HEK293 (cell line): ENCODE measurements around the gene PI4KA.
"Not testable (repeated sequence)": the region's sequence is repeated elsewhere in the genome, so short reads cannot be mapped to it uniquely, and the experiment has no call there.

Source experiments
- CTCF ChIA-PET: fragments of 350-600 bp; formaldehyde crosslinking; extraction: SDS; loops from one replicate; lab custom pipeline; 2021; ENCODE audit warnings: antibody characterized with exemption; lab: Yijun Ruan, JAX
- POLR2A ChIA-PET: fragments of 300-600 bp; formaldehyde crosslinking; extraction: SDS; loops from one replicate; lab custom pipeline; 2020; ENCODE audit warnings: antibody characterized with exemption, inconsistent platforms; lab: Yijun Ruan, JAX
- H3K27ac ChIP-seq: fragments of 200-500 bp; sonication (Bioruptor generic); 2 replicates; pipeline ENCODE4 v1.5.1; 2014; ENCODE audit warnings: low read depth, low read length, control low read depth, inconsistent platforms; ENCODE audit errors: extremely low read depth
- H3K36me3 ChIP-seq, 2 experiments: fragments of 200-500 bp in 1 of 2; sonication (Bioruptor generic) in 1 of 2; 1 replicate in 1 of 2; 2 replicates in 1 of 2; pipeline ENCODE4 v1.5.1; 2014 to 2017; ENCODE audit warnings: inconsistent platforms in 2 of 2, low read length in 2 of 2; ENCODE audit not compliant: control insufficient read depth in 2 of 2, insufficient read depth in 1 of 2
- H3K4me1 ChIP-seq: fragments of 200-500 bp; sonication (Bioruptor generic); 2 replicates; pipeline ENCODE4 v1.5.1; 2014; ENCODE audit warnings: mild to moderate bottlenecking, low read length, inconsistent platforms; ENCODE audit not compliant: control insufficient read depth, insufficient read depth
- H3K4me3 ChIP-seq: 2 replicates; pipeline ENCODE4 v1.5.1; 2011; ENCODE audit warnings: low read depth, mild to moderate bottlenecking, control low read depth, low read length, moderate library complexity
- H3K9me3 ChIP-seq: fragments of 200-500 bp; sonication (Bioruptor generic); 2 replicates; pipeline ENCODE4 v1.5.1; 2014; ENCODE audit warnings: low read depth, low read length, inconsistent platforms; ENCODE audit not compliant: control insufficient read depth, insufficient read depth
- BCL11B ChIP-seq: fragments of 450-650 bp; formaldehyde crosslinking; IDR thresholded peaks from 2 replicates; pipeline ENCODE4 v1.5.1; 2016; ENCODE audit warnings: low read depth, missing biosample characterization, missing genetic modification characterization
- OSR2 ChIP-seq: fragments of 450-650 bp; formaldehyde crosslinking; IDR thresholded peaks from 2 replicates; pipeline ENCODE4 v1.5.1; 2016; ENCODE audit warnings: missing biosample characterization, missing genetic modification characterization
- ZBTB17 ChIP-seq: fragments of 450-650 bp; formaldehyde crosslinking; IDR thresholded peaks from 2 replicates; pipeline ENCODE4 v1.5.1; 2016; ENCODE audit warnings: missing biosample characterization, missing genetic modification characterization
- ZNF184 ChIP-seq: fragments of 450-650 bp; IDR thresholded peaks from 2 replicates; pipeline ENCODE4 v1.5.1; 2018; ENCODE audit warnings: missing biosample characterization, mild to moderate bottlenecking, missing genetic modification characterization
- ZNF19 ChIP-seq: fragments of 450-650 bp; formaldehyde crosslinking; IDR thresholded peaks from 2 replicates; pipeline ENCODE4; 2016; ENCODE audit warnings: missing biosample characterization, missing genetic modification characterization, low read depth
- ZNF426 ChIP-seq: fragments of 450-650 bp; formaldehyde crosslinking; IDR thresholded peaks from 2 replicates; pipeline ENCODE4 v1.5.1; 2017; ENCODE audit warnings: missing biosample characterization, missing genetic modification characterization, mild to moderate bottlenecking, inconsistent platforms, moderate library complexity
- ZNF510 ChIP-seq: fragments of 450-650 bp; formaldehyde crosslinking; IDR thresholded peaks from 2 replicates; pipeline ENCODE4 v1.5.1; 2018; ENCODE audit warnings: mild to moderate bottlenecking, missing genetic modification characterization, missing biosample characterization; ENCODE audit not compliant: insufficient replicate concordance
- ZNF514 ChIP-seq: fragments of 450-650 bp; formaldehyde crosslinking; IDR thresholded peaks from 2 replicates; pipeline ENCODE4 v1.5.1; 2016; ENCODE audit warnings: missing biosample characterization, missing genetic modification characterization
- ZNF560 ChIP-seq: fragments of 450-650 bp; formaldehyde crosslinking; IDR thresholded peaks from 2 replicates; pipeline ENCODE4 v1.5.1; 2017; ENCODE audit warnings: missing biosample characterization, missing genetic modification characterization, borderline replicate concordance
- ZNF561 ChIP-seq: fragments of 450-650 bp; IDR thresholded peaks from 2 replicates; pipeline ENCODE4 v1.5.1; 2018; ENCODE audit warnings: missing biosample characterization, missing genetic modification characterization, borderline replicate concordance
- ZNF571 ChIP-seq: fragments of 450-650 bp; formaldehyde crosslinking; IDR thresholded peaks from 2 replicates; pipeline ENCODE4 v1.5.0; 2017; ENCODE audit warnings: missing biosample characterization, missing genetic modification characterization
- ZNF654 ChIP-seq: fragments of 450-650 bp; formaldehyde crosslinking; IDR thresholded peaks from 2 replicates; pipeline ENCODE4 v1.5.1; 2016; ENCODE audit warnings: low read depth, missing biosample characterization, missing genetic modification characterization
- ZNF677 ChIP-seq: fragments of 450-650 bp; IDR thresholded peaks from 2 replicates; pipeline ENCODE4 v1.5.0; 2018; ENCODE audit warnings: missing biosample characterization, mild to moderate bottlenecking, missing genetic modification characterization, moderate library complexity
- ZNF701 ChIP-seq: fragments of 450-650 bp; formaldehyde crosslinking; IDR thresholded peaks from 2 replicates; pipeline ENCODE4 v1.5.1; 2016; ENCODE audit warnings: missing biosample characterization, missing genetic modification characterization
- ZSCAN16 ChIP-seq: fragments of 450-650 bp; formaldehyde crosslinking; IDR thresholded peaks from 2 replicates; pipeline ENCODE4 v1.5.1; 2016; ENCODE audit warnings: missing biosample characterization, missing genetic modification characterization
- TF ChIP-seq, protein P1 (sequence below): fragments of 450-650 bp; formaldehyde crosslinking; IDR thresholded peaks from 2 replicates; pipeline ENCODE4 v1.5.1; 2017; ENCODE audit warnings: missing biosample characterization, missing genetic modification characterization
- TF ChIP-seq, protein P2 (sequence below): fragments of 450-650 bp; formaldehyde crosslinking; IDR thresholded peaks from 2 replicates; pipeline ENCODE4 v1.5.1; 2017; ENCODE audit warnings: missing biosample characterization, missing genetic modification characterization
- TF ChIP-seq, protein P3 (sequence below): fragments of 450-650 bp; formaldehyde crosslinking; IDR thresholded peaks from 2 replicates; pipeline ENCODE4 v1.5.1; 2017; ENCODE audit warnings: missing biosample characterization, missing genetic modification characterization
- TF ChIP-seq, protein P4 (sequence below): fragments of 450-650 bp; formaldehyde crosslinking; IDR thresholded peaks from 2 replicates; pipeline ENCODE4 v1.5.1; 2016; ENCODE audit warnings: missing biosample characterization, missing genetic modification characterization

PI4KA gene

DNA sequence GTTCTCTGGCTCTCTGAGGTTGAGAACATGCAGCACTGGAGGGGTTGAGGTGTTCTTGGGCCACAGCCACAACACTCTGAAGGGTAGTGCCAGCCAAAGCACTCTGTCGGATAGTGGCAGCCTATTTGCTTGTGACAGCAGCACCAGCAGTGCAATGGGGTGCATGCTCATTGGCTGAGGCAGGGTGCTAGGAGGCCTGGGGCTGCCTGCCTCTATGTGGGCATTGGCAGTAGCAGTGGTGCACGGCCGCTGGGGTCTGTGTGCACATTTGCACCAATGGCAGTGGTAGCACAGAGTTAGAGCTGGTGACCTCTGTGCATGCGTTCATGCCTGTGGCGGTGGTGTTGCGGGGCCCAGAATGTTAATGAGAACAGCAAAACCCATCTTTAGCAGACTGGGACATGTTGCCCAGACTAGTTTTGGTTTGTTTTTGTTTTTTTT lies 25.4 kb downstream of the PI4KA start:
- H3K9me3 ChIP-seq, result no peaks in the 10 kb centered on the region
- H3K27ac ChIP-seq, result no peak overlapping the region
- no peaks in the 10 kb centered on the region for H3K4me1 ChIP-seq
- CTCF ChIA-PET, result no interaction called here
- H3K4me3 ChIP-seq, result no peak overlapping the region
- H3K36me3 ChIP-seq, result peaks cover 7 to 49% of the 10 kb centered on the region in 2 experiments; a peak in 2 of 3 replicates
- POLR2A ChIA-PET, result no interaction called here
- TF ChIP-seq, protein P1, sequence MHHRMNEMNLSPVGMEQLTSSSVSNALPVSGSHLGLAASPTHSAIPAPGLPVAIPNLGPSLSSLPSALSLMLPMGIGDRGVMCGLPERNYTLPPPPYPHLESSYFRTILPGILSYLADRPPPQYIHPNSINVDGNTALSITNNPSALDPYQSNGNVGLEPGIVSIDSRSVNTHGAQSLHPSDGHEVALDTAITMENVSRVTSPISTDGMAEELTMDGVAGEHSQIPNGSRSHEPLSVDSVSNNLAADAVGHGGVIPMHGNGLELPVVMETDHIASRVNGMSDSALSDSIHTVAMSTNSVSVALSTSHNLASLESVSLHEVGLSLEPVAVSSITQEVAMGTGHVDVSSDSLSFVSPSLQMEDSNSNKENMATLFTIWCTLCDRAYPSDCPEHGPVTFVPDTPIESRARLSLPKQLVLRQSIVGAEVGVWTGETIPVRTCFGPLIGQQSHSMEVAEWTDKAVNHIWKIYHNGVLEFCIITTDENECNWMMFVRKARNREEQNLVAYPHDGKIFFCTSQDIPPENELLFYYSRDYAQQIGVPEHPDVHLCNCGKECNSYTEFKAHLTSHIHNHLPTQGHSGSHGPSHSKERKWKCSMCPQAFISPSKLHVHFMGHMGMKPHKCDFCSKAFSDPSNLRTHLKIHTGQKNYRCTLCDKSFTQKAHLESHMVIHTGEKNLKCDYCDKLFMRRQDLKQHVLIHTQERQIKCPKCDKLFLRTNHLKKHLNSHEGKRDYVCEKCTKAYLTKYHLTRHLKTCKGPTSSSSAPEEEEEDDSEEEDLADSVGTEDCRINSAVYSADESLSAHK (tag by site-specific recombination), result no peak
- TF ChIP-seq, protein P2, sequence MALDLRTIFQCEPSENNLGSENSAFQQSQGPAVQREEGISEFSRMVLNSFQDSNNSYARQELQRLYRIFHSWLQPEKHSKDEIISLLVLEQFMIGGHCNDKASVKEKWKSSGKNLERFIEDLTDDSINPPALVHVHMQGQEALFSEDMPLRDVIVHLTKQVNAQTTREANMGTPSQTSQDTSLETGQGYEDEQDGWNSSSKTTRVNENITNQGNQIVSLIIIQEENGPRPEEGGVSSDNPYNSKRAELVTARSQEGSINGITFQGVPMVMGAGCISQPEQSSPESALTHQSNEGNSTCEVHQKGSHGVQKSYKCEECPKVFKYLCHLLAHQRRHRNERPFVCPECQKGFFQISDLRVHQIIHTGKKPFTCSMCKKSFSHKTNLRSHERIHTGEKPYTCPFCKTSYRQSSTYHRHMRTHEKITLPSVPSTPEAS (tag by site-specific recombination), result no peak
- TF ChIP-seq ZNF561 (no peak), ZNF19 (no peak), ZNF560 (tag by site-specific recombination) (no peak), BCL11B (no peak), ZNF514 (tag by site-specific recombination) (no peak), ZNF510 (no peak), ZNF701 (tag by site-specific recombination) (no peak), ZBTB17 (tag by site-specific recombination) (no peak), ZNF654 (tag by site-specific recombination) (no peak)

DNA sequence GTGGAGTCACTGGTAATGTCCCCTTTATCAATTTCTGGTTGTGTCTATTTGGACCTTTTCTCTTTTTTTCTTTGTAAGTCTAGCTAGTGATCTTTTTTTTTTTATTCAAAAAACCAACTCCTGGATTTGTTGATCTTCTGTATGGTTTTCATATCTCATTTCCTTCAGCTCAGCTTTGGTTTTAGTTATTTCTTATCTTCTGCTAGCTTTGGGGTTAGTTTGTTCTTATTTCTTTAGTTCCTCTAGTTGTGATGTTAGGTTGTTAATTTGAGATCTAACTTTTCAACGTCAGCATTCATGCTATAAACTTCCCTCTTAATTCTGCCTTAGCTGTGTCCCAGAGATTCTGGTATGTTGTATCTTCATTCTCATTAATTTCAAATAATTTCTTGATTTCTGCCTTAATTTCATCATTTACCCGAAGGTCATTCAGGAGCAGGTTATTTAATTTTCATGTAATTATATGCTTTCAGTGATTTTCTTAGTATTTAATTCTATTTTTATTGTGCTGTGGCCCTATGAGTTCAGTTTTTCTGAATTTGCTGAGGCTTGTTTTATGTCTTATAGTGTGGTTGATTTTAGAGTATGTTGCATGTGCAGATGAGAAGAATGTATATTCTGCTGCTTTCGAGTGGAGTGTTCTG lies 29.0 kb downstream of the PI4KA start:
- CTCF ChIA-PET, result interaction anchor here (0.7 kb wide), 1 partner anchor 25 kb away, joined by 3 read pairs; no protein-coding TSS in a partner anchor
- TF ChIP-seq ZNF426, result no peak
- TF ChIP-seq, all 188 proteins: peak for 0
- H3K27ac ChIP-seq, result no peak overlapping the region
- POLR2A ChIA-PET, result no interaction called here
- H3K36me3 ChIP-seq, result peaks cover 7 to 58% of the 10 kb centered on the region in 2 experiments; a peak in 2 of 3 replicates
- no peak overlapping the region for H3K4me3 ChIP-seq
- no peaks in the 10 kb centered on the region for H3K9me3 ChIP-seq
- no peaks in the 10 kb centered on the region for H3K4me1 ChIP-seq

DNA sequence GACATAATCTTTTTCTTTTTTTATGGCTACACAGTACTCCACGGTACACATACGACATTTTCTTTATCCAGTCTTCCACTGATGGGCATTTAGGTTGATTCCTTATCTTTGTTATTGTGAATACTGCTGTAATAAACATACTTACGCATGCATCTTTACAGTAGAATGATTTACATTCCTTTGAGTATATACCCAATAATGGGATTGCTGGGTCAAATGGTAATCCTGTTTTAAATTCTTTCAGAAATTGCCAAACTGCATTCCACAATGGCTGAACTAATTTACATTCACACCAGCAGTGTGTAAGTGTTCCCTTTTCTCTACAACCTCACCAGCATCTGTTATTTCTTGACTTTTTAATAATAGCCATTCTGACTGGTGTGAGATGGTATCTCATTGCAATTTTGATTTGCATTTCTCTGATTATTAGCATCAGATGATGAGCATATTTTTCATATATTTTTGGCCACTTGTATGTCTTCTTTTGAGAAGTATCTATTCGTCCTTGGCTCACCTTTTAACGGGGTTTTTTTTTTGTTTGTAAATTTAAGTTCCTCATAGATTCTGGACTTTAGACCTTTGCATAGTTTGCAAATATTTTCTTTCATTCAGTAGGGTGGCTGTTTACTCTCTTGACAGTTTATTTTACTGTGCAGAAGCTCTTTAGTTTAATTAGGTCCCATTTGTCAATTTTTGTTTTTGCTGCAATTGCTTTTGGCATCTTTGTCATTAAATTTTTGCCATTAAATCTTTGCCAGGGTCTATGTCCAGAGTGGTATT lies 32.0 kb downstream of the PI4KA start:
- H3K27ac ChIP-seq, H3K9me3 ChIP-seq, H3K4me1 ChIP-seq, H3K4me3 ChIP-seq, POLR2A ChIA-PET: not testable (repeated sequence)
- H3K36me3 ChIP-seq, result peaks cover 11 to 50% of the 10 kb centered on the region in 2 experiments; a peak in 2 of 3 replicates
- peak; percentile 82 for TF ChIP-seq ZNF184 (tag by site-specific recombination)
- CTCF ChIA-PET, result interaction anchor here (0.6 kb wide), 1 partner anchor 45 kb away, joined by 4 read pairs; no protein-coding TSS in a partner anchor

DNA sequence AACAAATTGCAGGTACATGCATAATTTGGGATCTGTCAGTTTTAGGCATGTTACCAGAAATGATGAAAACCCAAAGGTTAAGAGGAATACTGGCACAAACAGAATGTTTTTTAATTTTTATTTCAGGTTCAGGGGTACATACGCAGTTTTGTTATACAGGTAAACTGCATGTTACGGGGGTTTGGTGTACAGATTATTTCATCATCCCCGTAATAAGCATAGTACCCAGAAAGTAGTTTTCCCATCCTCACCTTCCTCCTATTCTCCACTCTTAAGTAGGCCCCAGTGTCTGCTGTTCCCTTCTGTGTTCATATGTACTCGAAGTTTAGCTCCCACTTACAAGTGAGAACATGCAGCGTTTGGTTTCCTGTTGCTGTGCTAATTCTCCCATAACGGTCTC lies 33.0 kb downstream of the PI4KA start:
- POLR2A ChIA-PET, result interaction anchor here (0.6 kb wide), 1 partner anchor 32 kb away, joined by 4 read pairs; no protein-coding TSS in a partner anchor
- Histone ChIP-seq H3K9me3 (no peaks in the 10 kb centered on the region), H3K4me1 (no peaks in the 10 kb centered on the region), H3K4me3 (no peak overlapping the region), H3K27ac (no peak overlapping the region), H3K36me3 (peaks cover 7 to 44% of the 10 kb centered on the region in 2 experiments; a peak in 2 of 3 replicates)
- CTCF ChIA-PET, result no interaction called here
- TF ChIP-seq OSR2 (tag by site-specific recombination), result no peak
- TF ChIP-seq, protein P3, sequence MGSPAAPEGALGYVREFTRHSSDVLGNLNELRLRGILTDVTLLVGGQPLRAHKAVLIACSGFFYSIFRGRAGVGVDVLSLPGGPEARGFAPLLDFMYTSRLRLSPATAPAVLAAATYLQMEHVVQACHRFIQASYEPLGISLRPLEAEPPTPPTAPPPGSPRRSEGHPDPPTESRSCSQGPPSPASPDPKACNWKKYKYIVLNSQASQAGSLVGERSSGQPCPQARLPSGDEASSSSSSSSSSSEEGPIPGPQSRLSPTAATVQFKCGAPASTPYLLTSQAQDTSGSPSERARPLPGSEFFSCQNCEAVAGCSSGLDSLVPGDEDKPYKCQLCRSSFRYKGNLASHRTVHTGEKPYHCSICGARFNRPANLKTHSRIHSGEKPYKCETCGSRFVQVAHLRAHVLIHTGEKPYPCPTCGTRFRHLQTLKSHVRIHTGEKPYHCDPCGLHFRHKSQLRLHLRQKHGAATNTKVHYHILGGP (tag by site-specific recombination), result no peak
- TF ChIP-seq ZNF571, result no peak
- no peak for TF ChIP-seq ZSCAN16 (tag by site-specific recombination)
- TF ChIP-seq, protein P4, sequence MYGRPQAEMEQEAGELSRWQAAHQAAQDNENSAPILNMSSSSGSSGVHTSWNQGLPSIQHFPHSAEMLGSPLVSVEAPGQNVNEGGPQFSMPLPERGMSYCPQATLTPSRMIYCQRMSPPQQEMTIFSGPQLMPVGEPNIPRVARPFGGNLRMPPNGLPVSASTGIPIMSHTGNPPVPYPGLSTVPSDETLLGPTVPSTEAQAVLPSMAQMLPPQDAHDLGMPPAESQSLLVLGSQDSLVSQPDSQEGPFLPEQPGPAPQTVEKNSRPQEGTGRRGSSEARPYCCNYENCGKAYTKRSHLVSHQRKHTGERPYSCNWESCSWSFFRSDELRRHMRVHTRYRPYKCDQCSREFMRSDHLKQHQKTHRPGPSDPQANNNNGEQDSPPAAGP (tag by site-specific recombination), result no peak
- TF ChIP-seq ZNF677, result no peak
- TF ChIP-seq, protein P2 (tag by site-specific recombination), result no peak
